Astrocyte of the hippocampus (primary cell): ENCODE measurements around the gene AKR1D1.
"Not testable (repeated sequence)": the region's sequence is repeated elsewhere in the genome, so short reads cannot be mapped to it uniquely, and the experiment has no call there.

Experiments
- DNase-seq: peaks from one replicate; pipeline ENCODE4 v3.0.0; 2011; ENCODE audit warnings: low read depth, low spot score

The AKR1D1 gene

GRCh38 chr7:138074121-138074520 lies 2.1 kb upstream of the AKR1D1 start:
- no peak for DNase-seq

GRCh38 chr7:138074540-138074939 lies 1.7 kb upstream of the AKR1D1 start:
- no peak for DNase-seq

GRCh38 chr7:138075350-138075749 lies 909 bp upstream of the AKR1D1 start:
- no peak for DNase-seq

GRCh38 chr7:138075786-138076185 lies 473 bp upstream of the AKR1D1 start:
- DNase-seq, result not testable (repeated sequence)

GRCh38 chr7:138077809-138078208 lies 1.6 kb downstream of the AKR1D1 start:
- DNase-seq, result no peak

GRCh38 chr7:138079137-138079536 lies 2.9 kb downstream of the AKR1D1 start:
- DNase-seq, result no peak

- DNase-seq, result no peak
These were observed 5.6 kb downstream of the AKR1D1 start for GRCh38 chr7:138081868-138082267.

GRCh38 chr7:138083859-138084258 lies 7.6 kb downstream of the AKR1D1 start:
- no peak for DNase-seq

- no peak for DNase-seq
These were observed 10.5 kb downstream of the AKR1D1 start for GRCh38 chr7:138086563-138087270.

GRCh38 chr7:138089080-138089901 lies 13.0 kb downstream of the AKR1D1 start:
- DNase-seq, result no peak

- DNase-seq, result no peak
These were observed 14.8 kb downstream of the AKR1D1 start for GRCh38 chr7:138091032-138091431.

GRCh38 chr7:138091840-138092239 lies 15.6 kb downstream of the AKR1D1 start:
- DNase-seq, result not testable (repeated sequence)

- DNase-seq, result no peak
These were observed 16.3 kb downstream of the AKR1D1 start for GRCh38 chr7:138092486-138093028.

- DNase-seq, result no peak
These were observed 20.0 kb downstream of the AKR1D1 start for GRCh38 chr7:138095972-138096935.

- DNase-seq, result peak; percentile 41
These were observed 20.9 kb downstream of the AKR1D1 start for GRCh38 chr7:138097064-138097741.

GRCh38 chr7:138099813-138100212 lies 23.6 kb downstream of the AKR1D1 start:
- no peak for DNase-seq

GRCh38 chr7:138105221-138105620 lies 29.0 kb downstream of the AKR1D1 start:
- no peak for DNase-seq

- no peak for DNase-seq
These were observed 38.8 kb downstream of the AKR1D1 start for GRCh38 chr7:138115047-138115446.

- peak; percentile 88 for DNase-seq
These were observed 39.9 kb downstream of the AKR1D1 start for GRCh38 chr7:138116141-138116540.

GRCh38 chr7:138116892-138117291 lies 40.6 kb downstream of the AKR1D1 start:
- no peak for DNase-seq
